Fibroblast of pulmonary artery (primary cell): ENCODE measurements around the gene LRRC4C.

Experiments used
- DNase-seq: peaks from one replicate; pipeline ENCODE4 v3.0.0-alpha.2; 2010; ENCODE audit warnings: low read depth
- H3K4me3 ChIP-seq: replicated peaks from 2 replicates; pipeline ENCODE4 v1.5.1; 2011; ENCODE audit warnings: low read depth, mild to moderate bottlenecking, control low read depth, low read length, moderate library complexity
- CTCF ChIP-seq: IDR thresholded peaks from 2 replicates; pipeline ENCODE4 v1.5.1; 2011; ENCODE audit warnings: mild to moderate bottlenecking, control low read depth, low read length, inconsistent platforms; ENCODE audit errors: missing control alignments

Gene LRRC4C

GRCh38 chr11:41225856-41226633 lies 233.4 kb downstream of the LRRC4C start:
- H3K4me3 ChIP-seq: no peak overlapping the region
- DNase-seq: no peak
- TF ChIP-seq CTCF: no peak

GRCh38 chr11:41222236-41222635 lies 237.2 kb downstream of the LRRC4C start:
- no peak overlapping the region for H3K4me3 ChIP-seq
- DNase-seq: no peak
- no peak for TF ChIP-seq CTCF

GRCh38 chr11:41206388-41206787 lies 253.1 kb downstream of the LRRC4C start:
- TF ChIP-seq CTCF: no peak
- no peak for DNase-seq
- no peak overlapping the region for H3K4me3 ChIP-seq

- peak; percentile 24 for TF ChIP-seq CTCF
- DNase-seq: peak; percentile 10
Measured at GRCh38 chr11:41201156-41201555, 258.3 kb downstream of the LRRC4C start.

GRCh38 chr11:41190437-41191082 lies 268.9 kb downstream of the LRRC4C start:
- no peak for TF ChIP-seq CTCF
- DNase-seq: no peak
- no peak overlapping the region for H3K4me3 ChIP-seq

More at GRCh38 chr11:41201156-41201555, 258.3 kb downstream of the LRRC4C start:
- H3K4me3 ChIP-seq: no peak overlapping the region

GRCh38 chr11:41189701-41190436 lies 269.6 kb downstream of the LRRC4C start:
- TF ChIP-seq CTCF: no peak
- H3K4me3 ChIP-seq: no peak overlapping the region
- no peak for DNase-seq
